HG03442 (cell line): ENCODE data around the gene LGALS8.
"Not testable (repeated sequence)": the region's sequence is repeated elsewhere in the genome, so short reads cannot be mapped to it uniquely, and the experiment has no call there.

ENCODE experiments used
- ATAC-seq: cut with Tn5 transposase; IDR thresholded peaks from one replicate; pipeline ENCODE4 v1.9.1; 2021; ENCODE audit warnings: mild to moderate bottlenecking, moderate library complexity; ENCODE audit not compliant: unreplicated experiment

LGALS8 gene

GRCh38 chr1:236523704-236524141 lies at the start of gene LGALS8:
TSS of gene LGALS8 (plus strand) at chr1:236523982. CDS start at chr1:236526071, 2,089 bp downstream.
- ATAC-seq, result peak; percentile 63

GRCh38 chr1:236476019-236476418 lies 47.8 kb upstream of the LGALS8 start:
- ATAC-seq, result no peak

GRCh38 chr1:236480758-236481436 lies 42.9 kb upstream of the LGALS8 start:
- no peak for ATAC-seq

GRCh38 chr1:236484310-236484971 lies 39.3 kb upstream of the LGALS8 start:
- ATAC-seq, result no peak

GRCh38 chr1:236486356-236487002 lies 37.3 kb upstream of the LGALS8 start:
- no peak for ATAC-seq

- ATAC-seq, result not testable (repeated sequence)
Observed at GRCh38 chr1:236489161-236489560, 34.6 kb upstream of the LGALS8 start.

GRCh38 chr1:236489710-236490377 lies 33.9 kb upstream of the LGALS8 start:
- ATAC-seq, result peak; percentile 53

- no peak for ATAC-seq
Observed at GRCh38 chr1:236491469-236492136, 32.2 kb upstream of the LGALS8 start.

GRCh38 chr1:236492378-236492777 lies 31.4 kb upstream of the LGALS8 start:
- ATAC-seq, result no peak

- ATAC-seq, result no peak
Observed at GRCh38 chr1:236494082-236494481, 29.7 kb upstream of the LGALS8 start.

- no peak for ATAC-seq
Observed at GRCh38 chr1:236494586-236495466, 29.0 kb upstream of the LGALS8 start.

GRCh38 chr1:236495467-236496112 lies 28.2 kb upstream of the LGALS8 start:
- no peak for ATAC-seq

- ATAC-seq, result no peak
Observed at GRCh38 chr1:236497908-236498307, 25.9 kb upstream of the LGALS8 start.

- ATAC-seq, result no peak
Observed at GRCh38 chr1:236501093-236501492, 22.7 kb upstream of the LGALS8 start.

- ATAC-seq, result no peak
Observed at GRCh38 chr1:236502579-236502971, 21.2 kb upstream of the LGALS8 start.

- peak; percentile 59 for ATAC-seq
Observed at GRCh38 chr1:236502972-236503639, 20.7 kb upstream of the LGALS8 start.

GRCh38 chr1:236504338-236504737 lies 19.4 kb upstream of the LGALS8 start:
- not testable (repeated sequence) for ATAC-seq

GRCh38 chr1:236507022-236507700 lies 16.6 kb upstream of the LGALS8 start:
- ATAC-seq, result no peak
